HCT116 (cell line): ENCODE results near the gene HPS1. TPM values are rescaled to one million over a fixed set of nuclear protein-coding genes. Genes with fewer than 3 reads are reported as not detected.

Source experiments
- ATAC-seq: fragments of 200-7000 bp; cut with Tn5 transposase; 2 replicates; pipeline ENCODE4 v1.9.1; 2020; ENCODE audit warnings: mild to moderate bottlenecking, moderate library complexity
- BruUV-seq: library from RNA; stranded (reverse); fragments of 400-500 nt; replicated peaks from 2 replicates; lab custom pipeline; 2021; lab: Mats Ljungman, UMichigan
- CTCF ChIA-PET: fragments of 300-600 bp; sonication (Branson Sonifier 250); formaldehyde crosslinking; loops from one replicate; lab custom pipeline; 2021; ENCODE audit warnings: antibody characterized with exemption; lab: Charles Lee
- POLR2A ChIA-PET: fragments of 300-600, 350-600 bp; sonication (Branson Sonifier 250); formaldehyde crosslinking; loops from one replicate; lab custom pipeline; 2021; ENCODE audit warnings: antibody characterized with exemption; lab: Charles Lee
- RAD21 ChIA-PET, 2 experiments: fragments of 300-600 bp; sonication (Branson Sonifier 250); formaldehyde crosslinking; loops; one replicate each; lab custom pipeline; 2023; ENCODE audit warnings: low total read pairs in 2 of 2; ENCODE audit not compliant: uncharacterized antibody in 2 of 2, unreplicated experiment in 2 of 2, low non-redundant PET in 1 of 2; lab: Charles Lee
- DNase-seq: peaks from one replicate; pipeline ENCODE4 v3.0.0-alpha.2; 2010; ENCODE audit warnings: low read depth, low spot score
- H2AFZ ChIP-seq: fragments of 200-600 bp; shearing (Covaris generic), sonication (generic); 2 replicates; pipeline ENCODE4 v1.6.1; 2017; ENCODE audit warnings: low read depth, mixed run types, mixed read lengths, antibody characterized with exemption, low read length; ENCODE audit not compliant: poor library complexity, severe bottlenecking
- H3K27ac ChIP-seq: 2 replicates; pipeline ENCODE4 v1.5.1; 2012; ENCODE audit warnings: low read depth, low read length
- H3K27me3 ChIP-seq: fragments of 200-600 bp; sonication (generic); 2 replicates; pipeline ENCODE4 v1.6.1; 2016; ENCODE audit warnings: mixed run types, low read length, mixed read lengths; ENCODE audit not compliant: insufficient read depth
- H3K36me3 ChIP-seq, 2 experiments: fragments of 200-500 bp in 1 of 2; fragments of 200-600 bp in 1 of 2; sonication (Bioruptor generic) in 1 of 2; sonication (generic) in 1 of 2; 2 replicates each; pipeline versions ENCODE4 v1.5.1 to v1.6.1; 2014 to 2016; ENCODE audit warnings: low read length in 2 of 2, inconsistent platforms in 1 of 2, mixed read lengths in 1 of 2, mixed run types in 1 of 2; ENCODE audit not compliant: insufficient read depth in 2 of 2, control insufficient read depth in 1 of 2
- H3K4me1 ChIP-seq, 2 experiments: fragments of 200-600 bp in 1 of 2; sonication (generic) in 1 of 2; 2 replicates each; pipeline versions ENCODE4 v1.5.1 to v1.6.1; 2012 to 2017; ENCODE audit warnings: low read length in 2 of 2, inconsistent platforms in 1 of 2, mild to moderate bottlenecking in 1 of 2, mixed read lengths in 1 of 2, mixed run types in 1 of 2, moderate library complexity in 1 of 2; ENCODE audit not compliant: insufficient read depth in 2 of 2, control insufficient read depth in 1 of 2
- H3K4me2 ChIP-seq: fragments of 200-600 bp; sonication (generic); 2 replicates; pipeline ENCODE4 v1.6.1; 2017; ENCODE audit warnings: mixed run types, low read length, mixed read lengths
- H3K4me3 ChIP-seq, 2 experiments: fragments of 200-600 bp in 1 of 2; sonication (generic) in 1 of 2; replicated peaks in 1 of 2; 2 replicates each; pipeline ENCODE4 v1.5.1; 2011 to 2016; ENCODE audit warnings: low read length in 2 of 2, control low read depth in 1 of 2, low read depth in 1 of 2, mild to moderate bottlenecking in 1 of 2, mixed read lengths in 1 of 2, mixed run types in 1 of 2
- H3K79me2 ChIP-seq: fragments of 200-600 bp; sonication (generic); 2 replicates; pipeline ENCODE4 v1.6.1; 2017; ENCODE audit warnings: mild to moderate bottlenecking, mixed run types, low read length, moderate library complexity, mixed read lengths; ENCODE audit not compliant: insufficient read depth
- H3K9ac ChIP-seq: fragments of 200-600 bp; sonication (generic); 2 replicates; pipeline ENCODE4 v1.6.1; 2016; ENCODE audit warnings: low read length, mixed read lengths
- H3K9me2 ChIP-seq: fragments of 200-600 bp; sonication (generic), shearing (Covaris generic); 2 replicates; pipeline ENCODE4 v1.6.1; 2017; ENCODE audit warnings: mixed run types, mild to moderate bottlenecking, moderate library complexity; ENCODE audit not compliant: insufficient read depth
- H3K9me3 ChIP-seq, 2 experiments: fragments of 200-500 bp in 1 of 2; fragments of 200-600 bp in 1 of 2; sonication (Bioruptor generic) in 1 of 2; sonication (generic) in 1 of 2; 2 replicates each; pipeline ENCODE4 v1.6.1; 2014 to 2017; ENCODE audit warnings: low read length in 2 of 2, mixed read lengths in 2 of 2, inconsistent platforms in 1 of 2, low read depth in 1 of 2, mild to moderate bottlenecking in 1 of 2, mixed run types in 1 of 2, moderate library complexity in 1 of 2; ENCODE audit not compliant: control insufficient read depth in 1 of 2, insufficient read depth in 1 of 2
- H4K20me1 ChIP-seq: fragments of 200-600 bp; sonication (generic), shearing (Covaris generic); 2 replicates; pipeline ENCODE4 v1.6.1; 2017; ENCODE audit warnings: mixed run types, mild to moderate bottlenecking, moderate library complexity; ENCODE audit not compliant: insufficient read depth
- ATF3 ChIP-seq: IDR thresholded peaks from 2 replicates; pipeline ENCODE4 v1.6.1; 2012
- CBX3 ChIP-seq: IDR thresholded peaks from 2 replicates; pipeline ENCODE4 v1.6.1; 2012; ENCODE audit warnings: low read depth
- CEBPB ChIP-seq: IDR thresholded peaks from 2 replicates; pipeline ENCODE4 v1.6.1; 2012; ENCODE audit warnings: low read depth
- CTCF ChIP-seq, 3 experiments: fragments of 200-600 bp in 1 of 3; sonication (generic) in 1 of 3; IDR thresholded peaks in 2 of 3; conservative IDR thresholded peaks in 1 of 3; 2 replicates each; pipeline ENCODE4 v1.5.1; 2012 to 2017; ENCODE audit warnings: low read depth in 2 of 3, low read length in 2 of 3, antibody characterized with exemption in 1 of 3, borderline replicate concordance in 1 of 3, control low read depth in 1 of 3, mild to moderate bottlenecking in 1 of 3, mixed read lengths in 1 of 3, mixed run types in 1 of 3, moderate library complexity in 1 of 3; ENCODE audit not compliant: insufficient read depth in 1 of 3
- EGR1 ChIP-seq: IDR thresholded peaks from 2 replicates; pipeline ENCODE4 v1.6.1; 2012; ENCODE audit warnings: low read depth
- EZH2 ChIP-seq: fragments of 200-600 bp; sonication (generic); IDR thresholded peaks from 2 replicates; pipeline ENCODE4 v1.6.1; 2017; ENCODE audit warnings: antibody characterized with exemption, mixed run types
- EZH2phosphoT487 ChIP-seq: fragments of 200-600 bp; IDR thresholded peaks from 2 replicates; pipeline ENCODE4 v1.6.1; 2018; ENCODE audit warnings: antibody characterized with exemption, borderline replicate concordance
- FOSL1 ChIP-seq: IDR thresholded peaks from 2 replicates; pipeline ENCODE4 v1.6.1; 2012; ENCODE audit warnings: low read depth
- JUND ChIP-seq: IDR thresholded peaks from 2 replicates; pipeline ENCODE4 v1.6.1; 2012
- MAX ChIP-seq: IDR thresholded peaks from 2 replicates; pipeline ENCODE4 v1.6.1; 2012
- POLR2A ChIP-seq: IDR thresholded peaks from 2 replicates; pipeline ENCODE4 v1.7.0; 2011; ENCODE audit warnings: borderline replicate concordance; ENCODE audit not compliant: insufficient read depth, insufficient read length; ENCODE audit errors: extremely low read depth
- POLR2AphosphoS5 ChIP-seq: IDR thresholded peaks from 2 replicates; pipeline ENCODE4 v1.6.1; 2011; ENCODE audit warnings: mild to moderate bottlenecking, low read depth, low read length, moderate library complexity
- SIN3A ChIP-seq: IDR thresholded peaks from 2 replicates; pipeline ENCODE4 v1.6.1; 2012; ENCODE audit warnings: low read depth
- SP1 ChIP-seq: IDR thresholded peaks from 2 replicates; pipeline ENCODE4 v1.6.1; 2012; ENCODE audit warnings: low read depth
- SRF ChIP-seq: IDR thresholded peaks from 2 replicates; pipeline ENCODE4 v1.6.1; 2012; ENCODE audit warnings: low read depth
- TCF7L2 ChIP-seq: IDR thresholded peaks from 2 replicates; pipeline ENCODE4 v1.7.0; 2011; ENCODE audit warnings: borderline replicate concordance, inconsistent platforms; ENCODE audit not compliant: insufficient read depth, insufficient read length; ENCODE audit errors: extremely low read depth
- YY1 ChIP-seq: IDR thresholded peaks from 2 replicates; pipeline ENCODE4 v1.6.1; 2011; ENCODE audit warnings: low read length, low read depth, moderate library complexity, mild to moderate bottlenecking; ENCODE audit not compliant: insufficient replicate concordance; ENCODE audit errors: extremely low read depth
- ZBTB33 ChIP-seq: IDR thresholded peaks from 2 replicates; pipeline ENCODE4 v1.6.1; 2011; ENCODE audit warnings: mild to moderate bottlenecking, low read length, moderate library complexity; ENCODE audit not compliant: insufficient replicate concordance; ENCODE audit errors: extremely low read depth
- ZFX ChIP-seq: fragments of 450-650 bp; IDR thresholded peaks from 2 replicates; pipeline ENCODE4 v1.6.1; 2017
- intact Hi-C: fragments of 100-400 bp; cut with micrococcal nuclease; formaldehyde crosslinking; loops from 2 replicates; pipeline ENCODE4 v1.10.0; 2022
- total RNA-seq: library from RNA; stranded (reverse); gene quantifications from one replicate; pipeline ENCODE4 v1.2.1, GENCODE V29; 2021; ENCODE audit not compliant: unreplicated experiment

The HPS1 gene
- total RNA-seq, 1 experiment from 2014 or later: 64.3 TPM

- TF ChIP-seq EZH2 (no peak), YY1 (no peak), POLR2AphosphoS5 (no peak), ZFX (no peak), MAX (no peak)
- TF ChIP-seq, all 23 proteins: peak for 0
Observed at GRCh38 chr10:98404571-98405359, 42.0 kb downstream of the HPS1 start (continued).

- RAD21 ChIA-PET: no interaction called here
- Histone ChIP-seq H2AFZ (no peak overlapping the region), H3K4me3 (no peak overlapping the region), H3K36me3 (no peaks in the 10 kb centered on the region), H3K4me2 (no peak overlapping the region), H3K9me3 (no peaks in the 10 kb centered on the region), H3K4me1 (peaks cover 0 to 3% of the 10 kb centered on the region in 2 experiments; a peak in 1 of 4 replicates), H3K27me3 (no peaks in the 10 kb centered on the region), H3K27ac (no peak overlapping the region), H4K20me1 (no peaks in the 10 kb centered on the region), H3K9me2 (no peaks in the 10 kb centered on the region), H3K79me2 (no peaks in the 10 kb centered on the region), H3K9ac (no peak overlapping the region)
- BruUV-seq: no TSS peak
- POLR2A ChIA-PET: interaction anchor here (2.8 kb wide), 1 partner anchor 11 kb away, joined by 8 read pairs; the partner anchor contains the start of gene PYROXD2
- ATAC-seq (no peak; the same call in 1 of the 2 replicates), DNase-seq (no peak)
- intact Hi-C loops: no loop called here
- no peak for TF ChIP-seq JUND
- no peak for TF ChIP-seq EGR1
- TF ChIP-seq SIN3A: no peak
- no peak for TF ChIP-seq EZH2
- TF ChIP-seq YY1: no peak
- TF ChIP-seq CBX3: no peak
- no peak for TF ChIP-seq EZH2phosphoT487
- no peak for TF ChIP-seq SP1
- TF ChIP-seq TCF7L2: no peak
- no peak for TF ChIP-seq CTCF (IDR thresholded peaks at IDR 0.05 in 2 of 3, conservative IDR thresholded peaks at IDR 0.05 in 1 of 3; ENCODE audit: borderline replicate concordance in 1 of 3, insufficient read depth in 1 of 3, low read depth in 2 of 3, low read length in 2 of 3)
- no peak for TF ChIP-seq ATF3
- TF ChIP-seq ZBTB33: no peak
- TF ChIP-seq CEBPB: no peak
- TF ChIP-seq POLR2A: no peak
- no peak for TF ChIP-seq MAX
- TF ChIP-seq FOSL1: no peak
- no peak for TF ChIP-seq SRF
- CTCF ChIA-PET: no interaction called here
Observed at GRCh38 chr10:98403812-98404504, 42.8 kb downstream of the HPS1 start.
